ENCODE results near the gene ABCA13.

The ABCA13 gene

DNA sequence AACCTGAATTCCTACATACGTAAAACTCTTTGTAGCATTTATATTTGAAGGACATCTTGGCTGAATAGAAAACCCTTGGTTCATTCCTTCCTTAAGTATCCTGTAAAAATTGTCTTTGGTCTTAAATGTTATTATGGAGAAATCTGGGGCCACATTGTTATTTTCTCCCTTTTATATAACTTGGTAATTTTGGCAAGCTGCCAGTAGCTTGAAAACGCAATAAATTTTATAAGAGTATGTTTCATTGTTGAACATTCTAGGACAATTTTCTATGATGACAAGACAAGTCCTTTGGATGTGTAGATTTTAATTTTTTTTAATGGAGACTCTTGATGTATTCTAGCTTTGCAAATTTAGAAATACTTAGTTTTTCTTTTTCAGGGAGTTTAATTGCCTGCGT, 191.9 kb downstream of the ABCA13 start:
- POLR2A ChIA-PET = no interaction called here
- H3K4me3 ChIP-seq (ENCODE audit: low read depth, low read length) = no peak overlapping the region
- no peak for DNase-seq (ENCODE audit: low read depth, low spot score)
- TF ChIP-seq, protein P1, sequence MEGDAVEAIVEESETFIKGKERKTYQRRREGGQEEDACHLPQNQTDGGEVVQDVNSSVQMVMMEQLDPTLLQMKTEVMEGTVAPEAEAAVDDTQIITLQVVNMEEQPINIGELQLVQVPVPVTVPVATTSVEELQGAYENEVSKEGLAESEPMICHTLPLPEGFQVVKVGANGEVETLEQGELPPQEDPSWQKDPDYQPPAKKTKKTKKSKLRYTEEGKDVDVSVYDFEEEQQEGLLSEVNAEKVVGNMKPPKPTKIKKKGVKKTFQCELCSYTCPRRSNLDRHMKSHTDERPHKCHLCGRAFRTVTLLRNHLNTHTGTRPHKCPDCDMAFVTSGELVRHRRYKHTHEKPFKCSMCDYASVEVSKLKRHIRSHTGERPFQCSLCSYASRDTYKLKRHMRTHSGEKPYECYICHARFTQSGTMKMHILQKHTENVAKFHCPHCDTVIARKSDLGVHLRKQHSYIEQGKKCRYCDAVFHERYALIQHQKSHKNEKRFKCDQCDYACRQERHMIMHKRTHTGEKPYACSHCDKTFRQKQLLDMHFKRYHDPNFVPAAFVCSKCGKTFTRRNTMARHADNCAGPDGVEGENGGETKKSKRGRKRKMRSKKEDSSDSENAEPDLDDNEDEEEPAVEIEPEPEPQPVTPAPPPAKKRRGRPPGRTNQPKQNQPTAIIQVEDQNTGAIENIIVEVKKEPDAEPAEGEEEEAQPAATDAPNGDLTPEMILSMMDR (IDR thresholded peaks at IDR 0.05; ENCODE audit: insufficient read depth, low read length, missing control alignments) = no peak
- CTCF ChIA-PET = interaction anchor here (1.6 kb wide), 1 partner anchor 64 kb away, joined by 4 read pairs; no protein-coding TSS in a partner anchor

DNA sequence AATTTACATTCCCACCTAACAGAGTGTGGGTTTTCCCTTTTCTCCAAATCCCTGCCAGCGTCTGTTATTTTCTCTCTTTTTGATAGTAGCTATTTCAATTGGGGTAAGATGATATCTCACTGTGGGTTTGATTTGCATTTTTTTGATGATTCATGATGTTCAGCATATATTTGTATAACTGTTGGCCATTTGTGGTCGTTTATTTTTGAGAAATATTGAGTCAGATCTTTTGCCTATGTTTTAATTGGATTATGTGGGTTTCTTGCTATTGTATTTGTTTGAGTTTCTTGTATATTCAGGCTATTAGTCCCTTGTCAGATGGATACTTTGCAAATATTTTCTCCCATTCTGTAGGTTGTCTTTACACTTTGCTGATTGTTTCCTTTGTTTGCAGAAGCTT, 193.8 kb downstream of the ABCA13 start:
- ChIA-PET CTCF (no interaction called here), POLR2A (no interaction called here)
- TF ChIP-seq, protein P1 (IDR thresholded peaks at IDR 0.05; ENCODE audit: insufficient read depth, low read length, missing control alignments) = no peak
- H3K4me3 ChIP-seq (ENCODE audit: low read depth, low read length) = no peak overlapping the region
- DNase-seq (ENCODE audit: low read depth, low spot score) = no peak

DNA sequence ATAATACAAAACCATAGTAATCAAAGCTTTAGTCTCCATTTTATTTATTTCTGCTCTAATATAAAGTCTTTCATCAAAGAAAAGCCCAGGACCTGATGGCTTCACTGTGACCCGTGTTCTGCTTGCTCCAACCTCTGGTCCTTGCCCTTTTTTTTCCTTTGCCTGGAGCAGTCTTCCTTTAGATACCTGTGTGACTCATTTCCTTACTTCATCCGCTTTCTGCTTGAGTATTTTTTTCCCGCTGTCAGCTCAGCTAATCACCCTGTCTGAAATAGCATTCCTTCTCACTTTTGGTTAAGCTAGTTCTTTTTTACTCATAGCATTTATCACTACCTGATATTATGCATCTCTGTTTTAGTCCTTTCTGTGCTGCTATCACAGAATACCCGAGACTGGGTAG, 194.8 kb downstream of the ABCA13 start:
- TF ChIP-seq, protein P1 (IDR thresholded peaks at IDR 0.05; ENCODE audit: insufficient read depth, low read length, missing control alignments) = no peak
- ChIA-PET CTCF (no interaction called here), POLR2A (no interaction called here)
- no peak overlapping the region for H3K4me3 ChIP-seq (ENCODE audit: low read depth, low read length)
- no peak for DNase-seq (ENCODE audit: low read depth, low spot score)

DNA sequence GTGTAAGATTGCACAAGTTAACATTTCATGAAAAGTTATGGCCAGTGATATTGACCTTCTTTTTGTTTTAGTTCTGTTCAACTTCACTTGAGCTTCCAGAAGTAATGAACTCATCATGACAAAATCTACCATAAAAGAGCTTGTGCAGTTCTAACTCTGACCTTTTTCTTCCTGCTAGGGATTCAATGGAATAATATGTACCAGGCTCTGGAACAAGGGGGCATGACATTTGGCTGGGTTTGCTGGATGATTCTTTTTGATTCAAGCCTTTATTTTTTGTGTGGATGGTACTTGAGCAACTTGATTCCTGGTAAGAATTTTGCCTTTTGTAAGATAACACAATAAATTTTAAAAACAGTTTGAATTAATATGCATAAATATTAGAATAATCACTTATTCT, 205.0 kb downstream of the ABCA13 start:
- POLR2A ChIA-PET = no interaction called here
- CTCF ChIA-PET = no interaction called here
- TF ChIP-seq, protein P1 (IDR thresholded peaks at IDR 0.05; ENCODE audit: insufficient read depth, low read length, missing control alignments) = no peak
- no peak overlapping the region for H3K4me3 ChIP-seq (ENCODE audit: low read depth, low read length)
- no peak for DNase-seq (ENCODE audit: low read depth, low spot score)

DNA sequence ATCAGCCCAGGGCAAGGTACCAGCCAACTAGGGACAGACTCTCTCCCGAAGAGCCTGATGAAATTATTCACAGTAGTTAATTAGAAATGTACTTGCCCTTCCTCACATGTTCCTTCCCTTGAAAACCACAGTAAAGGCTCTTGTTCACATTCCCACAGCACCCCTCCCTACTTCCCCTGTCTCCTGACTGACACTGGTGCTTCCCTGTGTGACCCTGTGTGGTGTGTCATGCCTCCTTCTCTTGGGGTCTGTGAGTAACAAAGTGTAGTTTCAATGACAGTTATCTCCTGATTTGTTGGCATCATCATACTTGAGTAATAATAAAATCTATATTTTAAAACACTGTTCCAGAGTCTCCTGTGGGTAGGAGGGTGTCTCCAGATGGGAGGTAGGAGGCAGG, 209.7 kb downstream of the ABCA13 start:
- TF ChIP-seq, protein P1 (IDR thresholded peaks at IDR 0.05; ENCODE audit: insufficient read depth, low read length, missing control alignments) = no peak
- no peak overlapping the region for H3K4me3 ChIP-seq (ENCODE audit: low read depth, low read length)
- CTCF ChIA-PET = no interaction called here
- POLR2A ChIA-PET = no interaction called here
- DNase-seq (ENCODE audit: low read depth, low spot score) = no peak

DNA sequence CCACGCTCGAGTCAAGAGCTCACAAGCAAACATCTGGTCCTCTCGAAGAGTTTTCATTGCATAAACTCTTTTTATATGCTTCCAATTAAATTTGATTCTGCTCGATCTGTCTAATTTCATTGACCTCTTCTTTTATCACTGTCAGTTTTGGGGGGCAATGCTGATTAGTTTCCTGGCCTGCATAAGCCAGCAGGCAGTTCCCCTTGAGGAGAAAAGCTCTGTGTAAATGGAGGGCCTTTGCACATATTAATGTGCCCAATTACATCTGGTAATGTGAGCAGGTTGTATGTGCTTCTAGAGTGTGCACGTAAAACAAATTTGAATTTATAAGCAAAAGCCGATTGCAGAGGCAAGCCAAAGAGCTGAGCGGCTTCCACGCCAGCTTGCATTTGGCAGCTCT, 210.3 kb downstream of the ABCA13 start:
- TF ChIP-seq, protein P1 (IDR thresholded peaks at IDR 0.05; ENCODE audit: insufficient read depth, low read length, missing control alignments) = no peak

More for the DNA sequence above, 210.3 kb downstream of the ABCA13 start:
- CTCF ChIA-PET = no interaction called here
- no peak for DNase-seq (ENCODE audit: low read depth, low spot score)
- POLR2A ChIA-PET = no interaction called here
- H3K4me3 ChIP-seq (ENCODE audit: low read depth, low read length) = no peak overlapping the region
